ENCODE measurements around the gene UTP11.

- TF ChIP-seq EZH2 (IDR thresholded peaks at IDR 0.05; ENCODE audit: insufficient read depth, poor library complexity, severe bottlenecking), result no peak
- no peak for TF ChIP-seq EZH2phosphoT487 (IDR thresholded peaks at IDR 0.05; ENCODE audit: insufficient read depth, low read depth)
Observed at GRCh38 chr1:38073534-38074301, 61.2 kb downstream of the UTP11 start.

Data from GM23248 (cell line).